ENCODE measurements around the gene GLB1L3.
"Not testable (repeated sequence)": the region's sequence is repeated elsewhere in the genome, so short reads cannot be mapped to it uniquely, and the experiment has no call there.

Gene GLB1L3

DNA sequence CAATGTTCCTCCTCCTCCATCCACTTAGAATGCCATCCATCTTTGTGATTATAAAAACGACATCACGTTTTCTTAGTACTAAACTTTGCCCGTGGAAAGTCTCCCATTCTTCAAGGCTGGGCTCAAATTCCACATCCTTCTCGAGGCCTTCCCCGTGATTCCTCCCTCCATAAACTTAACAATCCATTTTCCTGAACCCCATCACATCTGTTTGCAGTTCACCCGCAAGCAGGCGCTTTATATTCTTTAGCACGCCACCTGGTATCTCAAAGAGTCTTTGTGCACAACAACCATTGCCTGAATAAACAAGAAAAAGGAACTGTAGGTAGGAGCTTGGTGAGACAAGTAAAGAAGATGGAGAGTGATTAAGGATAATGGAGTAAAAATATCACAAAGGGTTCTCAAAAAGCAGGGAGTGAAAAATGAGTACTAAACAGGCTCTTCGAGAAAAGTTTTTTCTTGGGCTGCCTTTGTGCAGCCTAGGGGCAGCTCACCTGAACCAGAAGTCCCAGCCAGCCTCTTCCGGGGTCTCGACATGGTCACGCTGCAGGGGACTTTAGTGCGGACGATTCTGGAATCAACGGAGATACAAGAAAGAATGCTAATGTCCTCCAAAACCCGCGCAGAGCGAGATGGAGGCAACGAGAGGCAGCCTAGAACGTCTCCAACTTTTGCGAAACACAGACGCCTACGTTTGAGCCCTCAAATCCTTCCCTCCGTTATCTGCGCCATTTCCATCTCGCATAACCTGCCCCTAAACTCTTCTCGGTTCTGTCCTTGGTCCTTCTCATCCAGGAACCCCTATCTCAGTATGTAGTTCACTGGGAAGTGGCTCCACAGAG, 23.6 kb upstream of the GLB1L3 start:
- no peak for DNase-seq

- DNase-seq, result peak; percentile 95
Measured at GRCh38 chr11:134253188-134253993, 22.8 kb upstream of the GLB1L3 start, which contains the start of the genes ACAD8 and THYN1. ACAD8 (plus strand) TSS chr11:134253568; CDS start chr11:134253601, 33 bp downstream. THYN1 (minus strand) TSS chr11:134253352; CDS start chr11:134252882, 470 bp downstream.

DNA sequence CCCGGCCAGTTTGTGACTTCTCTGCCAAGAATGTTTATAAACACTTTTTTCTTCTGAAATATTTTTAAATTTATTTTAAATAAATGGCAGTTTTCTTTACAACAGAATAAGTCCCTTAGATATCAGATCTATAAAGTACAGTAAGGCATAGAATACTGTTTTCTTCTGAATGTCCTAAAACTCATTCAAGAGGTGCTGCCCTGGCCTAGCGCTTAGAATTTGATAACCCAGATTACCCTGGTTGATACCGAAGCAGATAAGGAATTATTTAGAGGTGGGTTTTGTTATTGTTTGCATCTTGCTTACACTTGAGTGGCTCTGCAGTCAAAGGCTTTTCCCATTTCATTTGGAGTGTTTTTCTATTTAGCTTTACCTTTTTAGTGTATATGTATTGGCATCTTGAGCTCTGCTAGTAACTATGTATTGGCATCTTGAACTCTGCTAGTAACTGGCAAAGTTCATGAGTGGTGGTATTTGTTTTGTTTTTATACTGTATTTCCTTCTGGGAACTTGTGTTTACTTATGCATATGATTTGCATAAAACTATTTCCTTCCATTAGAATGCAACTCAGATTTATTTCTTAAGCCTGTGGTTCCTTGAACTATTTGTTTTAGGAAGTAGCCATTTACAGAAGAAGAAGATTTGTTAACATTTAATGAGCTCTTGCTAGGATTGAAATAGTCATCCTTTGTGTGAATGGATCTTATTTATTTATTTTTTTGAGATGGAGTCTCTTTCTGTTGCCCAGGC, 21.6 kb upstream of the GLB1L3 start:
- DNase-seq, result no peak

- not testable (repeated sequence) for DNase-seq
Measured at GRCh38 chr11:134255184-134255561, 21.0 kb upstream of the GLB1L3 start.

DNA sequence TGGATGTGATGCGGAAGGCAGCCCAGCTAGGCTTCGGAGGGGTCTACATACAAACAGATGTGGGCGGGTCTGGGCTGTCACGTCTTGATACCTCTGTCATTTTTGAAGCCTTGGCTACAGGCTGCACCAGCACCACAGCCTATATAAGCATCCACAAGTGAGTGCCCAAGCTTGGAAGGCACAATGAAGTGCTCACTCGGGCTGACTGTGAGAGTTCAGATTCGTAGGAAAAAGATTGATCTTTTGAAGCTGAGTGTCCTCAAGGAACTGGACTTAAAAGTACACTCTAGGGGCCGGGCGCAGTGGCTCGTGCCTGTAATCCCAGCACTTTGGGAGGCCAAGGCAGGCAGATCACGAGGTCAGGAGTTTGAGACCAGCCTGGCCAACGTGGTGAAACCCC, 19.1 kb upstream of the GLB1L3 start:
- DNase-seq, result no peak

- DNase-seq, result no peak
Measured at GRCh38 chr11:134258577-134258976, 17.6 kb upstream of the GLB1L3 start.

DNA sequence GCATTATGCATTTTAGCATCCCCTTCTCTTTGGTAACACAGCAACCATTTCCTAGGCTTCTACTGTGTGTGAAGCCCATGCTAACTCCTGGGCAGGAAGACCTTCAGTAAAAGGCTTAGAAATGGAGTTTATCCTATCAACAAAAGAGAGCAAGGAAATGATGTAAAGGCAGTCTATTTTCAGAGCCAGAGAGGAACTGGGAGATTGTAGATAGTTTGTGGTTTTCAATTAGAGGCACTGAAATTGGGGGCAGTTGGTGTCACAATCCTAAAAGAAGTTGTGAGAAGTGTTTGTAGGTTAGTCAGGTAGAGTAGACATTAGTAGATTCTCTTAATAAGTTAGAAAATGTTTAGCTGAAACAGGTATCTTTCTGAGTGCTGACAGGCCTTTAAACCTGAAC, 15.7 kb upstream of the GLB1L3 start:
- no peak for DNase-seq

DNA sequence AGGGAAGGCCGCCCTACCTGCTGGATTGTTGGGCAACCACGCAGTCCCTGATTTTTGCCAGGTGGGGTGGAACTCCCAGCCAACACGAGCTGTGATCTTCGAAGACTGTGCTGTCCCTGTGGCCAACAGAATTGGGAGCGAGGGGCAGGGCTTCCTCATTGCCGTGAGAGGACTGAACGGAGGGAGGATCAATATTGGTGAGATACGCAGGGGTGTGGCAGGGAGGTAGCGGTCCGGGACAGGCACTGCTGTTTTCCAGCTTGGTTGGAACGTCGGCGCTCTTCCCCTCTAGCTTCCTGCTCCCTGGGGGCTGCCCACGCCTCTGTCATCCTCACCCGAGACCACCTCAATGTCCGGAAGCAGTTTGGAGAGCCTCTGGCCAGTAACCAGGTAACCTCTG, 15.2 kb upstream of the GLB1L3 start:
- DNase-seq, result no peak

DNA sequence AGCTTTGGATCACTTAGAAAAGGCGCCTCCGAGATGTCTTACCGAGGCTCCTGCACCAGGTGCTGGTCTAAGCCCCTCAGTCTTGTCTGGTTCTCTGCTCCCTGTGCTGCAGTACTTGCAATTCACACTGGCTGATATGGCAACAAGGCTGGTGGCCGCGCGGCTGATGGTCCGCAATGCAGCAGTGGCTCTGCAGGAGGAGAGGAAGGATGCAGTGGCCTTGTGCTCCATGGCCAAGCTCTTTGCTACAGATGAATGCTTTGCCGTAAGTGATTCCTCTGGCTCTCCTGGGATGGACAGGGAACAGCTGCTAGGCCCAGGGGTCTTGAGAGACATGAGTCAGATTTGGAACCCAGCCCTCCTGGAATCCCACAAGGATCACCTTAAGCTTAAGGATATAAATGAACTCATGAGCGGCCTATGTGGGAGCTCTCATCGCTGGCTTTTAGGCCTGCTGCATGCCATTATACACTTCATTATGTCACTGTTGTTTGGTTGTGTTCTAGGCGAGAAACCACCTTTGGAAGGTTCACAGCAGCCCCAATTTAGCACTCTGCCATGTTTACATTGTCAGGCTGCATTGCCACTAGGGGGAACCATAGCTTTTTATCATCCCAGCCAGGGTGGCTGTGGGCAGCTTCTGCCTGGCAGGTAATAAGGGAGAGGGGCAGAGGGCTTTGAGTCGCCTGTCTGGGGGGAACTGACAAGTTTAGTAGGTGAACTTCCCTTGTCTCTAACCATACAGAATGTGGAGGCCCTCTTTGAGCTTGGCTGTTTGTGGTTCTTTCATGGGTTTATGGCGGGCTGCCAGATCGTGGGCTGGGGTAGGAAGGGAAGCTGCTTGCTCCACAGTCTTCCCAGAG, 14.3 kb upstream of the GLB1L3 start:
- DNase-seq, result peak; percentile 28

DNA sequence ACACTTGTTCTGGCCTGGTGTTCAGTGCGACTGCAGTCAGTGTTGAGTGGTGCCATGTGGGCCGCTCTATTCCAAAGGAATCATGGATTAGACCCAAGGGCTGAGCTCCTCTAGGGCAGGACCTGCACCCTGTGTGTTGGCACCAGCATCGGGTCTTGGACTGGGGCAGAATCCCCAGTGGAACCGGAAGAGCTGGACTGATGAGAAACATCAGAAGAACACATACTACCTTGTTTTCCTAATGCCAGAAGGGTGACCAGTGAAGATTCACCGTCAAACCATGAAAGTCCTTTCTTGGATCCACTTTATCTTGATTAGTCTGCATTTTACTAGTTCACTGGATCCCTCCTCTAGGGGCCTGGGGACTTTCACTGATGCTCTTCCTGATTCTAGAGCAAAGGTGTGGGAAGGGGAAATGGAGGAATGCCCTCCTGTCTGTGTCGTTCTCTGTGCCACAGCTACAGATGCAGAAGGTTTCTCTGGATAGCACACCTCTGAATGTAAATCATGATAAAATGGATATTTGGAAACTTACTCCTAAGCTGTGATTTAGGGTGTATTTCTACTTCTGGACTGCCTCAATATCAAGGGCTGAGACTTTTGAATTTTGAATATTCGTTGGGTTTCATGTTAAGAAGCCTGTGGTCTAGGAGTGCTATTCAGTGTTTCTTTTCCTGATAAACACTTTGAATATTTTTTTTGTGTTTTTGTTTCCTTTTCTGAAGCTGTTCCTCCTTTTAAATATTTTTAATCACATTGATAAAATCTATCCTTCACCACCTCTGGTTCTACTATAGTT, 11.0 kb upstream of the GLB1L3 start:
- DNase-seq, result no peak

- DNase-seq, result no peak
Measured at GRCh38 chr11:134266440-134266839, 9.7 kb upstream of the GLB1L3 start.

- DNase-seq, result no peak
Measured at GRCh38 chr11:134266841-134267251, 9.3 kb upstream of the GLB1L3 start.

GRCh38 chr11:134267461-134267860, 8.7 kb upstream of the GLB1L3 start:
- no peak for DNase-seq

DNA sequence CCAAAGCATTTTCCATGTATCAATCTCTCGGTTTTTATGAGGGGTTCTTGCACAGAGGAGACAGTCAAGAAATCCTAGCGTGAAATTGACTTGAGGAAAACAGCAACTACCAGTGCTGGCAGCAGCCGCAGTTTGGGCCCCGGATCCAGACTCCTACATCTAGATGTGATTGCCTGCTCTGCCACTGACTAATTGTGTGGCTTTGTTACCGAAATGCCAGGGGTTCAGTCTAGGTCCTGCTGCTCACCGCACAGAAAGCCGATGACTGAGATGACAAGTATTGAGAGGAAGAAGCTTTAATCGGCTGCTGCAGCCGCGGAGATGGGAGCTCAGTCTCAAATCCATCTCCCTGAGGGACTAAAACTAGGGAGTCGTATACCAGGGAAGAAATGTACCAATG, 8.2 kb upstream of the GLB1L3 start:
- no peak for DNase-seq

DNA sequence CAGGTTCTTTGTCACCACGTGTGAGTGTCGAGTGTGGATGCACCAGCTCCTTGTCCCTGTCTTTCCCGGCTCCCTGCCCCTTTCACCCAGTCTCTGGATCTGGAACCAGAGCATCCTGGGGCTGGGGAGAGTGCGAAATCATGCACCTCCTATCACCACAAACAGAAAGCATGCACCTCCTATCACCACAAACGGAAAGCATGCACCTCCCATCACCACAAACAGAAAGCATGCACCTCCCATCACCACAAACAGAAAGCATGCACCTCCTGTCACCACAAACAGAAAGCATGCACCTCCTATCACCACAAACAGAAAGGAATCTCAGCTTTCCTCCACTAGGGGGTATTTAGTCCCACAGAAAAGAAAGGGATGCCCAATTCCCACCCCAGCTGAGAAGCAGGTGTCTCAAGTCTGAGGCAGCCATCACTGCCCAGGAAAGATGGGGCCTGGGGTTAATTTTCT, 5.9 kb upstream of the GLB1L3 start:
- no peak for DNase-seq

- DNase-seq, result no peak
Measured at GRCh38 chr11:134271978-134272377, 4.2 kb upstream of the GLB1L3 start.

DNA sequence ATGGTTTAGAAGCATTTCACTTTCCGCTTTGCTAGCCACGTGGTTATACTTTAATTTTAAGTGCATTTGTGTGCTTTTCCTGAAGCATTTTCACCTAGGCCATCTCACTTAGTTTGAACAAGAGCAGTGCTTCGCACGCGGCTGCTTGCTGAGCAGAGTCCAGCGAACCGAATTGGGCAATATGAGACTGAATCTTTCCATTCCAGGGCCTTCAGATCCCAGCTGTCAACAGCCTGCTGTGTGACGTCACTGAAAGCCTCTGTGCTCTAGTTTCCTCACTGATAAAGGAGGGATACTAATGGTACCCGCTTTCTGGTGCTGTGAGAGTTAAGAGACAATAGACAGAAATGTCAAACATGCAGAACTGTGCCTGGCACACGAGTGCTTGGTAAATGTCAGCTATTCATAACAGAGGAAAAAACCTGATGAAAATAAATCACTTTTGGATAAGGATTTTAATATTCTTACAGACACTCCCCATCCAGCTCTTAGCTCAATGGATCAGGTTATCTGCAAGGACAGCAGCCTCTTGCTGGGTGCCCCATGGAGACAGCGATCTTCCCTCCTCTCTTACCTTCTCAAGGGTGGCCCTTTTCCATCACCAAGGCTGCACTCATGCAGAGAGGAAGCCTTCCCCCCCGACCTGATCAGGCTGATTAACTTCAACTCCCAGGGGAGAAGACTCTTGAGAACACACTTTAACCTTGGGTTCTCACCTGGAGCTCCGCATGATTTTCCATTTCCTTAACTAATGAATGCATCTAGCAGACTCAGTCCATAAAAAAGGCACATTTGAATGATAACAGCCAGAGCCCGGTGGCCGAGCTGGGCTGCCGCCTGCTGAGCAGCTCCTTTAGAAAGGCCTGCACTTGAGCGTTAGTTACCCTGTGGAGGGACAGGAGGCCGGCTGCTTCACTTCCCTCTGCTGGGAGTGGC, 3.5 kb upstream of the GLB1L3 start:
- no peak for DNase-seq

GRCh38 chr11:134273317-134273712, 2.9 kb upstream of the GLB1L3 start:
- no peak for DNase-seq

GRCh38 chr11:134275188-134275533, 1.0 kb upstream of the GLB1L3 start:
- no peak for DNase-seq

Measured in activated CD4-positive, alpha-beta T cell treated with anti-CD3 and anti-CD28 coated beads, Interleukin-2, amount 50 U/mL, for 1 hour (primary cell).